Spleen (tissue), 11 donors: ENCODE data around the gene DPYD. TPM values are rescaled to one million over a fixed set of nuclear protein-coding genes. Genes with fewer than 3 reads are reported as not detected.

Experiments used
- DNase-seq: peaks from one replicate; pipeline ENCODE4 v3.0.0-alpha.2; 2020
- H3K27ac ChIP-seq, 8 donors: fragments of 200-600 bp; sonication (generic) in 7 of 8; 1 replicate in 4 of 8; 2 replicates in 4 of 8; pipeline versions ENCODE4 v1.5.0 to v1.8.0; 2016 to 2021; ENCODE audit warnings: inconsistent platforms in 4 of 8, mild to moderate bottlenecking in 4 of 8, moderate library complexity in 1 of 8
- H3K27me3 ChIP-seq, 7 donors: fragments of 200-600 bp; sonication (generic) in 6 of 7; replicated peaks in 1 of 7; 1 replicate in 4 of 7; 2 replicates in 3 of 7; pipeline versions ENCODE4 v1.5.0 to v1.8.0; 2016 to 2021; ENCODE audit warnings: inconsistent platforms in 3 of 7, mild to moderate bottlenecking in 1 of 7
- H3K36me3 ChIP-seq, 6 donors: fragments of 200-600 bp; sonication (generic) in 5 of 6; 1 replicate in 4 of 6; 2 replicates in 2 of 6; pipeline versions ENCODE4 v1.5.0 to v1.8.0; 2016 to 2021; ENCODE audit warnings: inconsistent platforms in 2 of 6
- H3K4me1 ChIP-seq, 6 donors: fragments of 200-600 bp; sonication (generic) in 5 of 6; 1 replicate in 3 of 6; 2 replicates in 3 of 6; pipeline versions ENCODE4 v1.5.0 to v1.8.0; 2016 to 2021; ENCODE audit warnings: inconsistent platforms in 3 of 6
- H3K4me3 ChIP-seq, 8 donors: fragments of 200-600 bp; sonication (generic) in 7 of 8; 1 replicate in 4 of 8; 2 replicates in 4 of 8; pipeline versions ENCODE4 v1.5.0 to v1.8.0; 2016 to 2021; ENCODE audit warnings: inconsistent platforms in 4 of 8, mild to moderate bottlenecking in 4 of 8, moderate library complexity in 2 of 8
- H3K9me3 ChIP-seq, 8 donors: fragments of 200-600 bp; sonication (generic) in 7 of 8; 1 replicate in 4 of 8; 2 replicates in 4 of 8; pipeline versions ENCODE4 v1.5.0 to v1.8.0; 2016 to 2021; ENCODE audit warnings: inconsistent platforms in 4 of 8
- POLR2A ChIP-seq, 3 donors: fragments of 450-650 bp; IDR thresholded peaks; one replicate each; pipeline ENCODE4 v1.5.1; 2017; ENCODE audit warnings: antibody characterized with exemption in 3 of 3, mild to moderate bottlenecking in 1 of 3
- POLR2AphosphoS5 ChIP-seq, 3 donors: sonication (generic); formaldehyde crosslinking; IDR thresholded peaks; one replicate each; pipeline ENCODE4 v1.5.1; 2017; ENCODE audit warnings: antibody characterized with exemption in 3 of 3
- WGBS, 5 donors: extraction: QIAGEN DNeasy Blood & Tissue Kit in 3 of 5; methylation state at CpG; one replicate each; pipeline versions ENCODE4 v1.1.5 to v1.1.7; 2013 to 2018; 5-methylcytosine and 5-hydroxymethylcytosine counted together
- intact Hi-C: fragments of 100-400 bp; cut with DNase I; formaldehyde crosslinking; loops from one replicate; pipeline ENCODE4 v1.15.0; 2023; ENCODE audit warnings: low total_unique reads
- polyA plus RNA-seq, 3 donors: library from polyadenylated mRNA; stranded (reverse); fragments of 200-250 nt; gene quantifications; one replicate each; pipeline ENCODE4 v1.2.1, GENCODE V29; 2013
- total RNA-seq, 7 donors: library from RNA; depleted of rRNA in 3 of 7; stranded (reverse); fragments of >200 nt in 3 of 7; fragmentation: NEBNext Ultra II Directional in 4 of 7; extraction: Animal tissue kit (Norgen Biotek cat#: 25700) in 4 of 7; gene quantifications; one replicate each; pipeline versions ENCODE4 v1.1.0 to v1.2.1, GENCODE V29; 2016 to 2021
- TF ChIP-seq, protein P1 (sequence below), 11 experiments: fragments of 200-600 bp in 7 of 11; fragments of 450-650 bp in 4 of 11; sonication (generic) in 4 of 11; IDR thresholded peaks in 8 of 11; conservative IDR thresholded peaks in 3 of 11; 1 replicate in 7 of 11; 2 replicates in 4 of 11; pipeline versions ENCODE4 v1.4.0 to v1.8.0; 2016 to 2021; ENCODE audit warnings: antibody characterized with exemption in 11 of 11, inconsistent platforms in 4 of 11, mild to moderate bottlenecking in 1 of 11
- donor health status: healthy with polysubstance abuse.
- donor health status: DM: no; HTN: no; CAD: no; lungs with moderate emphysema.
- donor health status: DM: no; HTN: no; CAD: no.
- donor health status: Bipolar disorder and iron deficiency.
- donor health status: healthy.
- donor health status: DM: no; HTN: no; CAD: no.
- donor health status: DM: yes; HTN: yes; CAD: no.

Gene DPYD
- total and polyA plus RNA-seq, 10 donors, result 7.3 to 114 (median 92.3) TPM

DNA sequence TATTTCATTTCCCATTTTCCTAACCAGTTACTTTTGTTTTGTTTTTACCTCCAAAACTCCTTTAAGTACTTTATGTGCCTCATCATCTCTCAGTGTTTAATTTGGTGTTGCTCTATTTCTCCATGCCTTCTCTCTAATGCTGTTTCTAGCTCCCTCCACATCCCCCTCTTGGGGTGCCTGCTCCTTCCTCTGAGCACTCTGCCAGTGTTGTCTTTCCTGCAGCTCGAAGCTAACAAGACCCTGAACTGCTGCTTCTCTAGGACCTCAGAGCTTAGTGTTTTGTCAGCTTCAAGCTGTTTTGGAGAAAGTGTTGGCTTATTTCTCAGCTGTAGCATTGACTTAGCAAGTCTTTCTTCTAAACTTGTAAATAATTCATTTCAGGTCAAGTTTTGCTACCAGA is 290.6 kb downstream of the DPYD start:
- no peak overlapping the region for H3K4me3 ChIP-seq
- 54 to 85% (median 79%) methylated on average over 1 of the region's 1 CpG for WGBS, 5 donors
- intact Hi-C loops, result no loop called here
- no peaks in the 10 kb centered on the region for H3K27me3 ChIP-seq
- TF ChIP-seq POLR2A (IDR thresholded peaks at IDR 0.05), result no peak
- TF ChIP-seq, protein P1, sequence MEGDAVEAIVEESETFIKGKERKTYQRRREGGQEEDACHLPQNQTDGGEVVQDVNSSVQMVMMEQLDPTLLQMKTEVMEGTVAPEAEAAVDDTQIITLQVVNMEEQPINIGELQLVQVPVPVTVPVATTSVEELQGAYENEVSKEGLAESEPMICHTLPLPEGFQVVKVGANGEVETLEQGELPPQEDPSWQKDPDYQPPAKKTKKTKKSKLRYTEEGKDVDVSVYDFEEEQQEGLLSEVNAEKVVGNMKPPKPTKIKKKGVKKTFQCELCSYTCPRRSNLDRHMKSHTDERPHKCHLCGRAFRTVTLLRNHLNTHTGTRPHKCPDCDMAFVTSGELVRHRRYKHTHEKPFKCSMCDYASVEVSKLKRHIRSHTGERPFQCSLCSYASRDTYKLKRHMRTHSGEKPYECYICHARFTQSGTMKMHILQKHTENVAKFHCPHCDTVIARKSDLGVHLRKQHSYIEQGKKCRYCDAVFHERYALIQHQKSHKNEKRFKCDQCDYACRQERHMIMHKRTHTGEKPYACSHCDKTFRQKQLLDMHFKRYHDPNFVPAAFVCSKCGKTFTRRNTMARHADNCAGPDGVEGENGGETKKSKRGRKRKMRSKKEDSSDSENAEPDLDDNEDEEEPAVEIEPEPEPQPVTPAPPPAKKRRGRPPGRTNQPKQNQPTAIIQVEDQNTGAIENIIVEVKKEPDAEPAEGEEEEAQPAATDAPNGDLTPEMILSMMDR (IDR thresholded peaks at IDR 0.05 in 8 of 11, conservative IDR thresholded peaks at IDR 0.05 in 3 of 11), result no peak
- TF ChIP-seq POLR2AphosphoS5 (IDR thresholded peaks at IDR 0.05), result no peak
- H3K4me1 ChIP-seq, result peaks cover 0 to 21% (median 13%) of the 10 kb centered on the region in 6 donors
- H3K36me3 ChIP-seq, result peaks cover 0 to 6% (median 0%) of the 10 kb centered on the region in 6 donors
- no peak for DNase-seq
- no peak overlapping the region for H3K27ac ChIP-seq
- H3K9me3 ChIP-seq, result no peaks in the 10 kb centered on the region

DNA sequence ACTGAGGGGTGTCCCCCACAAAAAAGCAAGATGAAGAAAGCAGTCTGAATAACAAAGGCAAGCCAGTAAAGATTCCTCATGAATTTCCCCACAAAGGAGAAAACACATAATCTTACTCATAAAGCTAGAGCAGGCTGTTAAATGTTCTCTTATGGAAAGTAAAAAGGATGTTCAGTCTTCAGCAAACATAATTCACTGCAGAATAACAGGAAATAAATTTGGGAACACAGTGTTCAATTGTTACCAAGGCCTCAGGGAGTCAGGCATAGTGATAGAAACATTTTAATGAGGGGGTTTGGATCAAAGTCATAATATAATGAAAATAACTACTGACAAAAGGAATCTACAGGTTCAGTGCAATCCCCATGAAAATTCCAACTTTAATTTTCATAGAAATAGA is 297.6 kb downstream of the DPYD start:
- DNase-seq, result no peak
- Histone ChIP-seq H3K4me3 (no peak overlapping the region), H3K4me1 (peaks cover 0 to 8% (median 0%) of the 10 kb centered on the region in 6 donors), H3K27me3 (no peaks in the 10 kb centered on the region), H3K36me3 (no peaks in the 10 kb centered on the region), H3K9me3 (peaks cover 0 to 5% (median 0%) of the 10 kb centered on the region in 8 donors), H3K27ac (peak overlapping the region in 5 of 8 donors; percentile 28 to 68 (median 52))
- intact Hi-C loops, result no loop called here
- TF ChIP-seq, protein P1 (IDR thresholded peaks at IDR 0.05 in 8 of 11, conservative IDR thresholded peaks at IDR 0.05 in 3 of 11), result no peak
- TF ChIP-seq POLR2AphosphoS5 (IDR thresholded peaks at IDR 0.05), result no peak
- no peak for TF ChIP-seq POLR2A (IDR thresholded peaks at IDR 0.05)

DNA sequence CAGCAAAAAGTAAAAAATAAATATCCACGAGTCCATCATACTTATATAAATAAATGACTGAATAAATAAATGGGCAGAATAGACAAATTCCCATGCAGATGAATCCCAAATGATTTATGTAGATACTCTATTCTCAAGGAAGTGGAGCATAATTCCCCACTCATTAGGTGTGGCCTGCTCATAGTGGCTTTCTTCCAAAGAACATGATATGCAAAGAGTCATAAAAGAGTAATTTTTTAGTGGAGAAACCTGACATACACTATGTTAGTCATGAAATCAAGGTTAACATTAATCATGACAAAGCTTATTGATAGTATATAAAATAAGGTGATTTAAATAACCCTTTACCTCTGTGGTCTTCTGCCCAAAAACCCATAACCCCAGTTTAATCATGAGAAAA is 298.9 kb downstream of the DPYD start:
- no peak for TF ChIP-seq POLR2A (IDR thresholded peaks at IDR 0.05)
- TF ChIP-seq, protein P1 (IDR thresholded peaks at IDR 0.05 in 8 of 11, conservative IDR thresholded peaks at IDR 0.05 in 3 of 11), result no peak
- TF ChIP-seq POLR2AphosphoS5 (IDR thresholded peaks at IDR 0.05), result no peak
- Histone ChIP-seq H3K4me1 (peaks cover 0 to 8% (median 0%) of the 10 kb centered on the region in 6 donors), H3K27ac (no peak overlapping the region), H3K4me3 (no peak overlapping the region), H3K36me3 (no peaks in the 10 kb centered on the region), H3K27me3 (no peaks in the 10 kb centered on the region), H3K9me3 (peaks cover 0 to 5% (median 0%) of the 10 kb centered on the region in 8 donors)
- no peak for DNase-seq
- intact Hi-C loops, result no loop called here
- 78 to 94% (median 92%) methylated on average over 1 of the region's 1 CpG for WGBS, 5 donors

DNA sequence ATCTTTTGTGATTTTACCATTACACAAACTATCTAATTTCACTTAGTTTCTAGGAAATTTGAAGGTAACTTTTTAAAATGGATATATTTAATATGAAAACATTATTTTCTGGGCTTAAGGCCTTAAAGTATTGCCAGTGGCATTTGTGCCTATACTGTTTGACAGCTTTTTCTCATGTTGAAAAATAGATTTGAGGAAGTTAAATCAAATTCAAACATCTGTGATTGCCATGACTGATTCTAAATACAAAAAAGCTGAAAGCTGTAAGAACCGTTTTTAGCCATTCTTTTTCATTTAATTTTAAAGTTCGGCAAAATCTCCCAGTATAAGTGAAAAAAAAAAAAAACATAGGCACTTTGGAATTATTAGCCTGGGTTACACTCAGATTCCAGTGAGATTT is 301.1 kb downstream of the DPYD start:
- intact Hi-C loops, result no loop called here
- no peak for DNase-seq
- Histone ChIP-seq H3K4me1 (peaks cover 0 to 8% (median 0%) of the 10 kb centered on the region in 6 donors), H3K27me3 (no peaks in the 10 kb centered on the region), H3K27ac (no peak overlapping the region), H3K4me3 (no peak overlapping the region), H3K36me3 (no peaks in the 10 kb centered on the region), H3K9me3 (peaks cover 0 to 5% (median 0%) of the 10 kb centered on the region in 8 donors)
- 79 to 99% (median 92%) methylated on average over 2 of the region's 2 CpGs for WGBS, 5 donors
- no peak for TF ChIP-seq POLR2A (IDR thresholded peaks at IDR 0.05)
- TF ChIP-seq, protein P1 (IDR thresholded peaks at IDR 0.05 in 8 of 11, conservative IDR thresholded peaks at IDR 0.05 in 3 of 11), result no peak
- no peak for TF ChIP-seq POLR2AphosphoS5 (IDR thresholded peaks at IDR 0.05)
